ENCODE data around the gene GPR3. TPM values are rescaled to one million over a fixed set of nuclear protein-coding genes. Genes with fewer than 3 reads are reported as not detected.

Gene GPR3
- total and polyA plus RNA-seq, 8 donors: 0.18 to 0.43 (median 0.27) TPM; not detected in 4

GRCh38 chr1:27388337-27389005 is 4.0 kb upstream of the GPR3 start:
- no peak overlapping the region for H3K4me3 ChIP-seq
- intact Hi-C loops (cut with DNase I; ENCODE audit: low total_unique reads): no loop called here
- DNase-seq: peak; percentile 83 to 86
- H3K4me1 ChIP-seq: peaks cover 17 to 26% (median 20%) of the 10 kb centered on the region in 4 donors
- H3K27me3 ChIP-seq: peaks cover 0 to 8% (median 0%) of the 10 kb centered on the region in 3 donors
- WGBS, 5 donors: 39 to 43% (median 41%) methylated on average over 5 of the region's 5 CpGs
- no peaks in the 10 kb centered on the region for H3K9me3 ChIP-seq
- no peak for TF ChIP-seq POLR2A (IDR thresholded peaks at IDR 0.05)
- TF ChIP-seq EP300 (IDR thresholded peaks at IDR 0.05): no peak
- peak in 1 of 3 donors; percentile 40 for TF ChIP-seq POLR2AphosphoS5 (IDR thresholded peaks at IDR 0.05)
- TF ChIP-seq, protein P1, sequence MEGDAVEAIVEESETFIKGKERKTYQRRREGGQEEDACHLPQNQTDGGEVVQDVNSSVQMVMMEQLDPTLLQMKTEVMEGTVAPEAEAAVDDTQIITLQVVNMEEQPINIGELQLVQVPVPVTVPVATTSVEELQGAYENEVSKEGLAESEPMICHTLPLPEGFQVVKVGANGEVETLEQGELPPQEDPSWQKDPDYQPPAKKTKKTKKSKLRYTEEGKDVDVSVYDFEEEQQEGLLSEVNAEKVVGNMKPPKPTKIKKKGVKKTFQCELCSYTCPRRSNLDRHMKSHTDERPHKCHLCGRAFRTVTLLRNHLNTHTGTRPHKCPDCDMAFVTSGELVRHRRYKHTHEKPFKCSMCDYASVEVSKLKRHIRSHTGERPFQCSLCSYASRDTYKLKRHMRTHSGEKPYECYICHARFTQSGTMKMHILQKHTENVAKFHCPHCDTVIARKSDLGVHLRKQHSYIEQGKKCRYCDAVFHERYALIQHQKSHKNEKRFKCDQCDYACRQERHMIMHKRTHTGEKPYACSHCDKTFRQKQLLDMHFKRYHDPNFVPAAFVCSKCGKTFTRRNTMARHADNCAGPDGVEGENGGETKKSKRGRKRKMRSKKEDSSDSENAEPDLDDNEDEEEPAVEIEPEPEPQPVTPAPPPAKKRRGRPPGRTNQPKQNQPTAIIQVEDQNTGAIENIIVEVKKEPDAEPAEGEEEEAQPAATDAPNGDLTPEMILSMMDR (IDR thresholded peaks at IDR 0.05): peak in 6 of 7 experiments; percentile 61 to 97 (median 90)
- H3K27ac ChIP-seq: peak overlapping the region in 1 of 5 donors; percentile 45
- H3K36me3 ChIP-seq: no peaks in the 10 kb centered on the region

DNA sequence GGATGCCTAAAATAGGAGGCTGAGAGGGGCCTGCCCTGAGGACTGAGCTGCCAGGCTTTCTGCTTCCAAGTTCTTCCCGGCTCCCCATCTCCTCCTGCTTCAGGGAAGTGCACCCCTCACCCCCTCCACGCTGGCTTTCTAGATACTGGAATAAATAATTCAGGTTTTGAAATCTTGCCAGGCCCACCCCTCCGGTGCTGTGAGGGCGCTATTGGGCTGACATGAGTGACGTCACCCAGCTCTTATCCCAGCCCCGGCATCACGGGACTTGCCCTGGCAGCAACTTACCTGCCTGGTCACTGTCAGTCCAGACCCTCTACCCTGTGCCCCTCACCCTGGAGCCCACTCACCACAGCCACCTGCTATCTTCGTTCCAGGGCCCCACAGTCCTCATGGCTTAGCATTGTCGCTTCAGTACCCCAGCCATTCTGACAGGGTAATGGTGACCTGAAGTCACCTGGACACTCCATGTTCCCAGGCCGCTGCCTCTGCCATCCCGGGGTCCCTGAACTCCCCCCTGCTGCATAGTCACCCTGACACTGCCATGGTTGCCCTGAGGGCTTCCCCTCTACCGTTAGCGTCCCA is 819 bp upstream of the GPR3 start:
- Histone ChIP-seq H3K27ac (peak overlapping the region in 4 of 5 donors; percentile 30 to 83 (median 68)), H3K9me3 (no peaks in the 10 kb centered on the region), H3K4me3 (peak overlapping the region; percentile 44 to 58 (median 50)), H3K36me3 (no peaks in the 10 kb centered on the region), H3K27me3 (peaks cover 0 to 6% (median 0%) of the 10 kb centered on the region in 3 donors), H3K4me1 (peaks cover 22 to 35% (median 25%) of the 10 kb centered on the region in 4 donors)
- 5 to 11% (median 6%) methylated on average over 13 of the region's 13 CpGs for WGBS, 5 donors
- TF ChIP-seq POLR2A (IDR thresholded peaks at IDR 0.05) (no peak), EP300 (IDR thresholded peaks at IDR 0.05) (no peak), POLR2AphosphoS5 (IDR thresholded peaks at IDR 0.05) (no peak)
- TF ChIP-seq, protein P1 (IDR thresholded peaks at IDR 0.05): no peak
- intact Hi-C loops (cut with DNase I; ENCODE audit: low total_unique reads): loop anchor here (5.0 kb wide), 2 partner anchors 34 to 89 kb away; no protein-coding TSS in a partner anchor
- peak; percentile 46 to 85 for DNase-seq

DNA sequence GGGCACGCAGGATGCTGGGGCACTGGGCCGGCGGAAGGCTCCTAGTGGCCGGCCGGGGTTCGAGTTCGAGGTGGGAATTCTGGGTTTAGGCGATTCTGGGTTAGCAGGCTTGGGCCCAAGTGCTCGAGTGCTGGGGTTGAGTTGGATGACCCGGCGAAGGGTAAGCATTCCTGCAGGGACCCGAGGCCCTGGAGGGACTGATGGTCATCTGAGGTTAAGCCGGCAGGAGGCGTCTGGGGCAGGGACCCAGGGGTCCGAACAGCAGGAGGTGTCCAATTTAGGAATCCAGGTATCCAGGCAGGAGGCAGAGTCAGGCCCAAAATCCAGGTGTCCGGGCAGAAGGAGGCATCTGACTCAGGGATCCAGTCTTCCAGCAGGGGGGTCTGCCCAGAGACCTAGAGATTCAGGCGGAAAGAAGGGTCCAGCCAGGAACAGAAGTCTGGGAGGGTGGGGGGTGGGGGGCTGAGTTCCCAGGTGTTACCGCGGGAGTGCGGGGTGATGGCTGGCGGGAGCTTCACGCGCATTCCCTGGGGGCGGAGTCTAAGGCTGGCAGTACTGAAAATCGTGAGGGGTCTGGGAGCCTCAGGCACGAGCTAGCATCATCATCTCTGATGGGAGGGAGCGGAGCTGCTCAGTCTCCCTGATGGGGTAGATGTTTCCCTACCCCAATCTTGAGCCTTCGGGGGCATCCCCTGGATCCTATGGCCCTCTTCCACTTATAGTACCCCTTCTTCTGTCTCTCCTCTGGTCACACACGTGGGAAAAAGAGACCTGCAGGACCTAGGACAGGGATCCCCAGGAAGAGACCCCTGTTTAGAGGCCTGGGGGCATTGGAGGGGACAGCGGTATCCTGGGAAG is 585 bp downstream of the GPR3 start:
- intact Hi-C loops (cut with DNase I; ENCODE audit: low total_unique reads): loop anchor here (5.0 kb wide), 2 partner anchors 36 to 91 kb away; no protein-coding TSS in a partner anchor
- H3K4me1 ChIP-seq: peaks cover 22 to 39% (median 25%) of the 10 kb centered on the region in 4 donors
- peak overlapping the region; percentile 44 to 58 (median 50) for H3K4me3 ChIP-seq
- 36 to 55% (median 39%) methylated on average over 18 to 30 of the region's 30 CpGs for WGBS, 5 donors
- H3K27me3 ChIP-seq: peaks cover 0 to 6% (median 0%) of the 10 kb centered on the region in 3 donors
- H3K27ac ChIP-seq: peak overlapping the region; percentile 28 to 83 (median 67)
- H3K9me3 ChIP-seq: no peaks in the 10 kb centered on the region
- DNase-seq: peak in 1 of 2 donors; percentile 41
- TF ChIP-seq EP300 (IDR thresholded peaks at IDR 0.05): no peak
- TF ChIP-seq POLR2AphosphoS5 (IDR thresholded peaks at IDR 0.05): no peak
- TF ChIP-seq, protein P1 (IDR thresholded peaks at IDR 0.05): no peak
- no peak for TF ChIP-seq POLR2A (IDR thresholded peaks at IDR 0.05)
- no peaks in the 10 kb centered on the region for H3K36me3 ChIP-seq

Data from stomach (tissue), 9 donors.